K562 (cell line): ENCODE measurements around the gene MYO1F.

ENCODE experiments used
- FIP1L1 ChIP-seq: fragments of 200-400 bp; formaldehyde crosslinking; IDR thresholded peaks from 2 replicates; pipeline ENCODE4 v1.6.1; 2018; ENCODE audit warnings: mild to moderate bottlenecking, low read depth, low read length; ENCODE audit not compliant: poor library complexity, severe bottlenecking
- KLF16 ChIP-seq: IDR thresholded peaks from 2 replicates; pipeline ENCODE4 v1.6.1; 2016; ENCODE audit warnings: antibody characterized with exemption
- NBN ChIP-seq: fragments of 450-650 bp; IDR thresholded peaks from 2 replicates; pipeline ENCODE4 v1.6.1; 2016; ENCODE audit warnings: low read depth, mild to moderate bottlenecking
- POLR2A ChIP-seq: fragments of 450-650 bp; conservative IDR thresholded peaks from 2 replicates; pipeline ENCODE4 v1.6.1; 2016
- TAF1 ChIP-seq: IDR thresholded peaks from 2 replicates; pipeline ENCODE4 v1.6.1; 2011; ENCODE audit warnings: mild to moderate bottlenecking, low read length, moderate library complexity; ENCODE audit not compliant: insufficient read depth, control insufficient read depth, severe bottlenecking; ENCODE audit errors: extremely low read depth
- TF ChIP-seq, protein P1 (sequence below), 2 experiments: IDR thresholded peaks in 1 of 2; conservative IDR thresholded peaks in 1 of 2; 2 replicates each; pipeline ENCODE4 v1.6.1; 2016; ENCODE audit warnings: low read depth in 2 of 2, mild to moderate bottlenecking in 1 of 2, missing compliant biosample characterization in 1 of 2, missing genetic modification characterization in 1 of 2, moderate library complexity in 1 of 2
- TF ChIP-seq, protein P2 (sequence below), 3 experiments: IDR thresholded peaks in 2 of 3; conservative IDR thresholded peaks in 1 of 3; 2 replicates each; pipeline ENCODE4 v1.5.1; 2011 to 2012; ENCODE audit warnings: low read length in 3 of 3, mild to moderate bottlenecking in 3 of 3, control low read depth in 2 of 3, improper control_type of control experiment in 1 of 3, inconsistent platforms in 1 of 3, low read depth in 1 of 3, mixed read lengths in 1 of 3, moderate library complexity in 1 of 3; ENCODE audit not compliant: insufficient read depth in 2 of 3
- TF ChIP-seq, protein P3 (sequence below): sonication (generic); formaldehyde crosslinking; IDR thresholded peaks from 2 replicates; pipeline ENCODE4 v1.8.0; 2022; ENCODE audit warnings: mild to moderate bottlenecking, missing genetic modification reagents

DNA sequence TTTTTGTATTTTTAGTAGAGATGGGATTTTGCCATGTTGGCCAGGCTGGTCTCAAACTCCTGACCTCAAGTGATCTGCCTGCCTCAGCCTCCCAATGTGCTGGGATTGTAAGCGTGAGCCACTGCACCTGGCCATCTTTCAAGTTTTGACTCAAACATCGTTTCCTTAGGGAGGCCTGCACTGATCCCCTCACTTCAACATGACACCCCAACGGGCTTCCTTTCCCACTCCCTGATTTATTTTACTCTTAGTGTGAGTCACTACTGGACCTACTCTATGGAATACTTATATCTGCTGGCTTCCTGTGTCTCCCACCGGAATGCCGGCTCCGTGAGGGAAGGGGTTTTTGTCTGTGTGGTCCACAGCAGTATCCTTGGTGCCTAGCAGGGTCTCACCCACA is 37.8 kb upstream of the MYO1F start:
- TF ChIP-seq KLF16: no peak
- TF ChIP-seq, protein P1, sequence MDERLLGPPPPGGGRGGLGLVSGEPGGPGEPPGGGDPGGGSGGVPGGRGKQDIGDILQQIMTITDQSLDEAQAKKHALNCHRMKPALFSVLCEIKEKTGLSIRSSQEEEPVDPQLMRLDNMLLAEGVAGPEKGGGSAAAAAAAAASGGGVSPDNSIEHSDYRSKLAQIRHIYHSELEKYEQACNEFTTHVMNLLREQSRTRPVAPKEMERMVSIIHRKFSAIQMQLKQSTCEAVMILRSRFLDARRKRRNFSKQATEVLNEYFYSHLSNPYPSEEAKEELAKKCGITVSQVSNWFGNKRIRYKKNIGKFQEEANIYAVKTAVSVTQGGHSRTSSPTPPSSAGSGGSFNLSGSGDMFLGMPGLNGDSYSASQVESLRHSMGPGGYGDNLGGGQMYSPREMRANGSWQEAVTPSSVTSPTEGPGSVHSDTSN (CRISPR knock-in tag; IDR thresholded peaks at IDR 0.05; ENCODE audit: low read depth): no peak
- TF ChIP-seq, protein P1 (tag; conservative IDR thresholded peaks at IDR 0.05; ENCODE audit: low read depth): no peak
- TF ChIP-seq POLR2A: no peak
- TF ChIP-seq, protein P2, sequence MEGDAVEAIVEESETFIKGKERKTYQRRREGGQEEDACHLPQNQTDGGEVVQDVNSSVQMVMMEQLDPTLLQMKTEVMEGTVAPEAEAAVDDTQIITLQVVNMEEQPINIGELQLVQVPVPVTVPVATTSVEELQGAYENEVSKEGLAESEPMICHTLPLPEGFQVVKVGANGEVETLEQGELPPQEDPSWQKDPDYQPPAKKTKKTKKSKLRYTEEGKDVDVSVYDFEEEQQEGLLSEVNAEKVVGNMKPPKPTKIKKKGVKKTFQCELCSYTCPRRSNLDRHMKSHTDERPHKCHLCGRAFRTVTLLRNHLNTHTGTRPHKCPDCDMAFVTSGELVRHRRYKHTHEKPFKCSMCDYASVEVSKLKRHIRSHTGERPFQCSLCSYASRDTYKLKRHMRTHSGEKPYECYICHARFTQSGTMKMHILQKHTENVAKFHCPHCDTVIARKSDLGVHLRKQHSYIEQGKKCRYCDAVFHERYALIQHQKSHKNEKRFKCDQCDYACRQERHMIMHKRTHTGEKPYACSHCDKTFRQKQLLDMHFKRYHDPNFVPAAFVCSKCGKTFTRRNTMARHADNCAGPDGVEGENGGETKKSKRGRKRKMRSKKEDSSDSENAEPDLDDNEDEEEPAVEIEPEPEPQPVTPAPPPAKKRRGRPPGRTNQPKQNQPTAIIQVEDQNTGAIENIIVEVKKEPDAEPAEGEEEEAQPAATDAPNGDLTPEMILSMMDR (IDR thresholded peaks at IDR 0.05 in 2 of 3, conservative IDR thresholded peaks at IDR 0.05 in 1 of 3; ENCODE audit: insufficient read depth in 2 of 3, low read depth in 1 of 3, low read length in 3 of 3): no peak
- no peak for TF ChIP-seq TAF1
- TF ChIP-seq, protein P3, sequence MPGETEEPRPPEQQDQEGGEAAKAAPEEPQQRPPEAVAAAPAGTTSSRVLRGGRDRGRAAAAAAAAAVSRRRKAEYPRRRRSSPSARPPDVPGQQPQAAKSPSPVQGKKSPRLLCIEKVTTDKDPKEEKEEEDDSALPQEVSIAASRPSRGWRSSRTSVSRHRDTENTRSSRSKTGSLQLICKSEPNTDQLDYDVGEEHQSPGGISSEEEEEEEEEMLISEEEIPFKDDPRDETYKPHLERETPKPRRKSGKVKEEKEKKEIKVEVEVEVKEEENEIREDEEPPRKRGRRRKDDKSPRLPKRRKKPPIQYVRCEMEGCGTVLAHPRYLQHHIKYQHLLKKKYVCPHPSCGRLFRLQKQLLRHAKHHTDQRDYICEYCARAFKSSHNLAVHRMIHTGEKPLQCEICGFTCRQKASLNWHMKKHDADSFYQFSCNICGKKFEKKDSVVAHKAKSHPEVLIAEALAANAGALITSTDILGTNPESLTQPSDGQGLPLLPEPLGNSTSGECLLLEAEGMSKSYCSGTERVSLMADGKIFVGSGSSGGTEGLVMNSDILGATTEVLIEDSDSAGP (CRISPR knock-in tag): no peak
- no peak for TF ChIP-seq NBN
- no peak for TF ChIP-seq FIP1L1
